Activated T-helper 17 cell treated with anti-CD3 and anti-CD28 coated beads, Interleukin-2, amount 50 U/mL, for 72 hours (primary cell): ENCODE data around the gene TMEM150B. TPM values are rescaled to one million over a fixed set of nuclear protein-coding genes. Genes with fewer than 3 reads are reported as not detected.

Experiments used
- ATAC-seq: fragments of 150-1000 bp; cut with Tn5 transposase; replicated peaks from 2 replicates; pipeline ENCODE4 v1.10.0; 2021; ENCODE audit warnings: mild to moderate bottlenecking, moderate library complexity
- H3K27ac Mint-ChIP-seq: one replicate; pipeline ENCODE4 v1.8.0; 2022; ENCODE audit warnings: mixed read lengths
- H3K27me3 Mint-ChIP-seq: one replicate; pipeline ENCODE4 v1.8.0; 2022; ENCODE audit warnings: mixed read lengths
- H3K36me3 Mint-ChIP-seq: one replicate; pipeline ENCODE4 v1.8.0; 2022; ENCODE audit warnings: low read depth, mild to moderate bottlenecking, mixed read lengths
- H3K4me1 Mint-ChIP-seq: one replicate; pipeline ENCODE4 v1.8.0; 2022; ENCODE audit warnings: mixed read lengths
- H3K4me3 Mint-ChIP-seq: one replicate; pipeline ENCODE4 v1.8.0; 2022; ENCODE audit warnings: mild to moderate bottlenecking, mixed read lengths
- H3K9me3 Mint-ChIP-seq: one replicate; pipeline ENCODE4 v1.8.0; 2022; ENCODE audit warnings: mixed read lengths
- total RNA-seq, 2 donors: library from RNA; stranded (reverse); gene quantifications; one replicate each; pipeline ENCODE4 v1.2.3, GENCODE V29; 2022

The TMEM150B gene
- total RNA-seq, 2 donors from 2014 or later: 0.39 to 0.56 TPM

DNA sequence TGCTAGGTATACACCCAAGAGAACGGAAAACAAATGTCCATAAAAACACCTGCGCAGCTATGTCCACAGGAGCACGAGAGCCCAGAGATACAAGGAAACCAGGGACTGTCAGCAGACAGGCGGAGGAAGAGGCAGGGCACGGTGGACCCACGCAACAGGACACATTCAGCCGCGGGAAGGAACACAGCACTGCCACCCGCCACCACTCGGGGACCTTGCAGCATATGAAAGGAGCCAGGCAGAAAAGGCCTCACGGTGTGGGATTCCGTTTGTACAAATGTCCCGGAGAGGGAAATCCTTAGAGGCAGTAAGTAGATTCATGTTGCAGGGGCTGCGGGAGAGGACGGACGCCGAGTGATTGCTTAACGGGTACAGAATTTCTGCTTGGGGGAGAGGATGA, 53.0 kb downstream of the TMEM150B start:
- Mint-ChIP-seq H3K4me3 (no peak overlapping the region), H3K4me1 (peaks cover 14% of the 10 kb centered on the region), H3K36me3 (peaks cover 51% of the 10 kb centered on the region), H3K27ac (no peak overlapping the region), H3K9me3 (no peaks in the 10 kb centered on the region), H3K27me3 (no peaks in the 10 kb centered on the region)
- ATAC-seq: no peak

DNA sequence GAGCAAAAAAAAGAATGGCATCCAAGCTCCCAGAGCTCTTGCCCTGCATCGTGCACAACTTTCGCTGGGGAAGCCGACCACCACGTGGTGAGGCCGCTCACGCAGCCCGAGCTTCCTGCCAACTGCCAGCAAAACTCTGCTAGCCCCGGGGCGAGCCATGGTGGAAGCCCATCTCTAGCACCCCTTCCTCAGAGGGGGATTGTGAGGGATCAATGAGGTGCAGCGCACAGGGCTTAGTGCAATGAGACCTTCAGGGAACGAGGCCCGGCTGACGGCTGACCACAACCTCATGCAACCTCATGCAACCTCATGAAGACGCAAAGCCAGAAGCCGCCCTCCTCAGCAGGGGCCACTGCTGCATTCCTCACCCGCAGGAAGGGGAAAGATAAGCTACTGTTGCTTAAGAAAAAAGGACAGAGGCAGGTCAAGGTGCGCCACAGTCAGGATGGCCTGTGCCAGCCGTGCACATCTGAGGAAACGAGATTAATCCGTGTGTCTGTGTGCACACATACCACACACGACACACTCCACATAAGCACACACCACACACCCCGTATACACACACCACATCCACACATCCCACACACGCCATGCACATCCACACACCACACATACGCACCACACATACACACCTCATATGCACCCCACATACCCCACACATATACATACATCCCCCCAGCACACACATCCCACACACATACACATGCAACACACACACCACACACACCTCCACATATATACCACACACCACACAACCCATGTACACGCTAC, 54.8 kb downstream of the TMEM150B start:
- Mint-ChIP-seq H3K4me3 (no peak overlapping the region), H3K4me1 (peaks cover 16% of the 10 kb centered on the region), H3K27me3 (no peaks in the 10 kb centered on the region), H3K9me3 (peaks cover 5% of the 10 kb centered on the region), H3K27ac (no peak overlapping the region), H3K36me3 (peaks cover 41% of the 10 kb centered on the region)
- no peak for ATAC-seq

DNA sequence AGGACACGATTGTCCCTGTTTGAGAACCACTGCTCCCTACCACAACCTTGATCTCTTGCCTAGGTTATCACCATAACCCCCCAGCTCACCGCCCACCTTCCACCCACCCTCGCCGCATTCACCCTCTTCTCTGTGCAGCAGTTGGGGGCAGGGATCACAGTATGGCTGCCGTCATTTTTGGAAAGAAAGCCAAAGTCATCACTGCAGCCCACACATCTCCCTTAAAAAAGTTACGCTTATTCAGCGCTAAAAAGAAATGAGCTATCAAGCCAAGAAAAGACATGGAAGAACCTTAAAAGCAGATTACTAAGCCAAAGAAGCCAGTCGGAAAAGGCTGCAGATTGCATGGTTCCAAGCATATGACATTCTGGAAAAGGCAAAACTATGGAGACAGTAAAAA, 55.8 kb downstream of the TMEM150B start:
- Mint-ChIP-seq H3K36me3 (peaks cover 41% of the 10 kb centered on the region), H3K27ac (no peak overlapping the region), H3K4me1 (peaks cover 16% of the 10 kb centered on the region), H3K4me3 (no peak overlapping the region), H3K27me3 (no peaks in the 10 kb centered on the region), H3K9me3 (peaks cover 5% of the 10 kb centered on the region)
- ATAC-seq: no peak

DNA sequence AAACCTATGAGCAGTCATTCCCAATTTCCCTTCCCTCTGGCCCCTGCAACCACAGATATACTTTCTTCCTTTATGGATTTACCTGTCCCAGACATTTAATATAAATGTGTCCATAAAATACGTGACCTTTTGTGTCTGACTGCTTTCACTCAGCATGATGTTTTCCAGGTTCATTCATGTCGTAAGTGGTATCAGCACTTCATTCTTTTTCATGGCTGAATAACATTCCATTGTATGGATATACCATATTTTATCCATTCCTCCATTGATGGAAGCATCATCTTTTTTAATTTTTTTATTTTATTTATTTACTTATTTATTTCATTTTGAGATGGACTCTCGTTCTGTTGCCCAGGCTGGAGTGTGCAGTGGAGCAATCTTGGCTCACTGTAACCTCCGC, 58.3 kb downstream of the TMEM150B start:
- no peaks in the 10 kb centered on the region for H3K27me3 Mint-ChIP-seq
- ATAC-seq: no peak
- peaks cover 16% of the 10 kb centered on the region for H3K4me1 Mint-ChIP-seq
- peaks cover 25% of the 10 kb centered on the region for H3K36me3 Mint-ChIP-seq
- no peak overlapping the region for H3K27ac Mint-ChIP-seq
- peaks cover 5% of the 10 kb centered on the region for H3K9me3 Mint-ChIP-seq
- no peak overlapping the region for H3K4me3 Mint-ChIP-seq

DNA sequence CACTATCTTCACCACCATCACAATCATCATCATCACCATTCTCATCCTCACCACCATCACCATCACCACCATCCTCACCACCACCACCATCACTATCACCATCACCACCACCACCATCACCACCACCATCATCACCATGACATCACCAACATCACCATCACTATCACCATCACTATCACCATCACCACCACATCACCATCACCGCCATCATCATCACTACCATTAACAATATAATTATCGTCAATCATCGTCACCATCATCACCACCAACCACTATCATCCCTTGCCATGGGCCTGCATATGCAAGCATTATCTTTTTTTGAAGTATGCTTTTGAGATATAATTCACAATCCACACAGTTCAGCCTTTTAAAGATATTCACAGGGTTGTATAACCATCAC, 58.7 kb downstream of the TMEM150B start:
- H3K27me3 Mint-ChIP-seq: no peaks in the 10 kb centered on the region
- no peak overlapping the region for H3K27ac Mint-ChIP-seq
- no peak overlapping the region for H3K4me3 Mint-ChIP-seq
- H3K36me3 Mint-ChIP-seq: peaks cover 21% of the 10 kb centered on the region
- ATAC-seq: no peak
- H3K9me3 Mint-ChIP-seq: peaks cover 5% of the 10 kb centered on the region
- peaks cover 16% of the 10 kb centered on the region for H3K4me1 Mint-ChIP-seq

DNA sequence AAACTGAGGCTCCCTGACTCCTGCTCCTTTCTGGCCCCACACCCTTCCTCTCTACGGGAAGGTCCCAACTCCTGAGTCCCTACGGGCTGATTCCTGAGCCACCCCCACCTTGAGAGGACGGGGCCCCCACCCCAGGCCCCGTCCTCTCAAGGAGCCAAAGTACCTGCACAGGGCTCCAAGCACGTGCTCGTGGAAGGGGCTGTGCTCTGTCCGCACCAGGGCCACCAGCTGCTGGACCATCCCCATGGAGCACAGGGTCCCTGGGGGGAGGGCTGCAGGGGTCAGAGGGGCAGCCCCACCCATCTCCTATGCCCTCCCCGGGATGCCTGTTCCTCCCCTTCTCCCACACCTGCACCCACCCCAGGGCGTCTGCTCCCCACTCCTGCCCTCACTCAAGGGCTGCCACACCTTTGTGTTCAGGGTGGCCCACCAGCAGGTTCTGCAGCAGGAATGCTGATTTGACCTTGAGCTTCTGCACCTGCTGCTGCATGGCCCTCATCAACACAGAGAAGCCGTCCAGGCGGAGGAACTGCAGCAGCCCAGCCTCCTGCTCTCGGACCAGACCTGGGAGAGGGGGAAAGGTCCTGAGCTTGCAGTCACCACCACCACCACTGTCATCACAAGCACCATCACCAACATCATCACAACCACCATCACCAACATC, 59.3 kb downstream of the TMEM150B start:
- H3K36me3 Mint-ChIP-seq: peaks cover 19% of the 10 kb centered on the region
- no peaks in the 10 kb centered on the region for H3K27me3 Mint-ChIP-seq
- peaks cover 5% of the 10 kb centered on the region for H3K9me3 Mint-ChIP-seq
- H3K4me1 Mint-ChIP-seq: peaks cover 16% of the 10 kb centered on the region
- ATAC-seq: no peak
- no peak overlapping the region for H3K27ac Mint-ChIP-seq
- no peak overlapping the region for H3K4me3 Mint-ChIP-seq

DNA sequence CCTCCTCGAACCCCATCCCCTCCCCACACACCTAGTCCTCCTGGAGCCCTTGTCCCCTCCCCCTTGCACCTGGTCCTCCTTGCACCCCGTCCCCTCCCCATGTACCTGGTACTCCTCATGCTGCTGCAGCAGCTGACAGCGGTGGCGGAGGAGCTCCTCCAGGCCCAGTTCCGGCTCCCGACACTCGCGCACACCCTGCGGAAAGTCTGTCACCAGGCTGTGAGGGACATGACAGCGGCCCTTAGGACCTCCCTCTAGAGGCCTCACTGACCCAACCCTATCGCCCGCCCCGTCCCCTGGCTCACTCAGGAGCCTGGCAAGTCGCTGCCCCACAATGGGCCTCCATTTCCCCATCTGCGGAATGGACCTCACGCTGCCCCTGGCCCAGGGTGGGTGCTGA, 60.0 kb downstream of the TMEM150B start:
- H3K9me3 Mint-ChIP-seq: peaks cover 5% of the 10 kb centered on the region
- H3K36me3 Mint-ChIP-seq: peaks cover 19% of the 10 kb centered on the region
- no peak overlapping the region for H3K27ac Mint-ChIP-seq
- no peak for ATAC-seq
- H3K4me1 Mint-ChIP-seq: peaks cover 16% of the 10 kb centered on the region
- no peak overlapping the region for H3K4me3 Mint-ChIP-seq
- no peaks in the 10 kb centered on the region for H3K27me3 Mint-ChIP-seq

DNA sequence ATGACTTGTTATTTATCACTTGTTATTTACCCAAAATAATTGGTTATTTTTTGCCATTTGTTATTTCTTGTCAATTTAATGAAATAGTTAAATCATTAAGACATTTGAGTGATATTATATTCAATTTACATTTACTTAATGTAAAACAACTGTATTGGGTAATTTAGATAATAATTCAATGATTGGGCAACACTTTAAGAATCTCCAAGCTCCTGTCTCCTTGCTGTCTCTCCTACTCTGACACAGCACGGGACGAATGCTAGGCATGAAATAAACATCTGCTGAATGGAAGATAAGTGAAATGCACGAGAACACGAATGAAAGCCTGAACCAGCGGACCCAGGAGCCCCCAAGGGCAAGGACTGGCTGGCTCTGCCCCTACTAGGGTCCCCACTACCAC, 60.6 kb downstream of the TMEM150B start:
- Mint-ChIP-seq H3K27me3 (no peaks in the 10 kb centered on the region), H3K4me1 (peaks cover 16% of the 10 kb centered on the region), H3K4me3 (no peak overlapping the region), H3K36me3 (peaks cover 17% of the 10 kb centered on the region), H3K9me3 (peaks cover 5% of the 10 kb centered on the region), H3K27ac (no peak overlapping the region)
- ATAC-seq: no peak

Other genes starting within 250 kb of the TMEM150B start
- 1 to 10 TPM; 1.4 to 2.1 TPM for gene EPS8L1, start 249.5 kb downstream of the TMEM150B start, total RNA-seq
- 10 to 100 TPM; 74.5 to 94.8 TPM for gene PPP1R12C, start 207.7 kb downstream of the TMEM150B start, total RNA-seq
- not detected for gene TNNT1, start 176.1 kb downstream of the TMEM150B start, total RNA-seq
- gene TNNI3, start 167.6 kb downstream of the TMEM150B start, total RNA-seq: not detected
- gene DNAAF3, start 158.7 kb downstream of the TMEM150B start, total RNA-seq: under 1 TPM in 1 of 2 donors, not detected in 1; 0.35 TPM
- not detected for gene SYT5, start 145.1 kb downstream of the TMEM150B start, total RNA-seq
- not detected for gene PTPRH, start 115.8 kb downstream of the TMEM150B start, total RNA-seq
- 10 to 100 TPM in 1 of 2 donors, 1 to 10 TPM in 1; 8.5 to 11.3 TPM for gene TMEM86B, start 96.6 kb downstream of the TMEM150B start, total RNA-seq
- gene PPP6R1, start 66.3 kb downstream of the TMEM150B start, total RNA-seq: 100 to 1,000 TPM; 156 to 319 TPM
- 10 to 100 TPM; 20.8 to 56.6 TPM for gene HSPBP1, start 45.2 kb downstream of the TMEM150B start, total RNA-seq
- gene BRSK1, start 41.3 kb downstream of the TMEM150B start, total RNA-seq: 10 to 100 TPM in 1 of 2 donors, 1 to 10 TPM in 1; 6.3 to 13.7 TPM
- gene KMT5C, start 14.5 kb upstream of the TMEM150B start, total RNA-seq: 10 to 100 TPM; 15.6 to 25.3 TPM
- gene COX6B2, start 29.4 kb upstream of the TMEM150B start, total RNA-seq: under 1 TPM; 0.15 to 0.50 TPM
- not detected for gene GARIN5B, start 37.9 kb upstream of the TMEM150B start, total RNA-seq
- gene IL11, start 45.1 kb upstream of the TMEM150B start, total RNA-seq: under 1 TPM; 0.15 to 0.95 TPM
- not detected for gene TMEM190, start 51.5 kb upstream of the TMEM150B start, total RNA-seq
- 10 to 100 TPM in 1 of 2 donors, 1 to 10 TPM in 1; 7.2 to 11.5 TPM for gene TMEM238, start 59.0 kb upstream of the TMEM150B start, total RNA-seq
- 1,000 to 10,000 TPM; 2,155 to 2,438 TPM for gene RPL28, start 60.6 kb upstream of the TMEM150B start, total RNA-seq
- 100 to 1,000 TPM; 183 to 343 TPM for gene UBE2S, start 82.4 kb upstream of the TMEM150B start, total RNA-seq
- under 1 TPM in 1 of 2 donors, not detected in 1; 0.11 TPM for gene SHISA7, start 118.0 kb upstream of the TMEM150B start, total RNA-seq
- gene ISOC2, start 136.3 kb upstream of the TMEM150B start, total RNA-seq: 10 to 100 TPM; 21.2 to 39.5 TPM
- gene C19orf85, start 139.4 kb upstream of the TMEM150B start, total RNA-seq: not detected
- 10 to 100 TPM; 11.1 to 11.3 TPM for gene ZNF628, start 151.3 kb upstream of the TMEM150B start, total RNA-seq
- 10 to 100 TPM in 1 of 2 donors, 1 to 10 TPM in 1; 7.1 to 12.3 TPM for gene NAT14, start 159.8 kb upstream of the TMEM150B start, total RNA-seq
- gene SSC5D, start 163.1 kb upstream of the TMEM150B start, total RNA-seq: under 1 TPM; 0.41 to 0.69 TPM
- gene SBK2, start 211.8 kb upstream of the TMEM150B start, total RNA-seq: not detected
- gene SBK3, start 220.2 kb upstream of the TMEM150B start, total RNA-seq: not detected